ENCODE results near the gene NPTX1.

NPTX1 gene

DNA sequence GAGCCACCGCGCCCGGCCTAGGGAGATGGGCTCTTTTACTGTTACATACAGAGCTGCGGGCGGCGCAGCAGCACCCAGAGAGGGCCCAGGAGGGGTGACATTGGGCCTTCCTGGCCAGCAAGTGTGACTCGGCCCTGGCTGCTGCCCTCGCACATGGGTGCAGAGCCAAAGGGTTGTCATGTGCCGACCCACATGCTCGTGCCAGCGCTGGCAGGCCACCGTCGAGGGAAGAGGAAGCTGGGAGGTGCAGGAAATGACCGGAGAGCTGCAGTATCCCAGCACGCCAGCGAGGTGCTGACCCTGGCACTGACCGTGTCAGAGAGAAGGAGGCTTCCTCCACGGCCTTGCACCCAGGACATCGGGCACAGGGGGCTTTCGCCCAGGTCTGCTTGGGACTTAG, 53.4 kb downstream of the NPTX1 start:
- TF ChIP-seq SUZ12 (IDR thresholded peaks at IDR 0.05; ENCODE audit: extremely low read depth, insufficient read depth, insufficient read length) (no peak), ZNF274 (IDR thresholded peaks at IDR 0.05; ENCODE audit: low read depth, low read length) (no peak), YY1 (IDR thresholded peaks at IDR 0.05; ENCODE audit: insufficient read depth, insufficient read length) (no peak)
- peaks cover 21% of the 10 kb centered on the region for H3K4me1 ChIP-seq (ENCODE audit: insufficient read depth, insufficient read length)
- no peak overlapping the region for H3K9ac ChIP-seq (ENCODE audit: insufficient read length, low read depth)
- no peak overlapping the region for H3K4me3 ChIP-seq (ENCODE audit: insufficient read length, low read depth)
- H3K27me3 ChIP-seq (ENCODE audit: insufficient read depth, insufficient read length): no peaks in the 10 kb centered on the region
- H3K36me3 ChIP-seq (ENCODE audit: insufficient read depth, insufficient read length, low read length): peaks cover 23% of the 10 kb centered on the region
- DNase-seq (ENCODE audit: low read depth, low spot score): no peak
- H3K9me3 ChIP-seq (ENCODE audit: insufficient read depth, low read length): no peaks in the 10 kb centered on the region

DNA sequence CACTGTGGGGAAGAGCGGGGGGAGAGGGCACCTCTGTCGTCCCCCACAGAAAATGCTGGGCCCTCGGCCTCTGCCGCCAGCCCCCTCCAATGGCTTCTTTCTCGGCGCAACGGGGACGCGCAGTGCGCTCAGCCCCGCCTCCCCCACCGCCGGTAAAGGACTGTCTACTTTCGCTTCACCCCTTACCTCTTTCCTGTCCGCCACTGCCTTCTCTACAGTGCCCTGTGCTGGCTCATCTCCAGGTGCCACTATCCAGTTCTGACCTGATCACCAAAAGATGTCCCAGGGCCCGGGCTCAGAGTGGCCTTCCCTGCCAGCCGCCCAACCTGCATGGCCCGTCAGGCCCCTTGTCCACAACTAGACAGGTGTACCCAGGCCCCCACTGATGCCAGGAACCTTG, 54.1 kb downstream of the NPTX1 start:
- Histone ChIP-seq H3K27me3 (ENCODE audit: insufficient read depth, insufficient read length) (no peaks in the 10 kb centered on the region), H3K4me3 (ENCODE audit: insufficient read length, low read depth) (no peak overlapping the region), H3K36me3 (ENCODE audit: insufficient read depth, insufficient read length, low read length) (peaks cover 30% of the 10 kb centered on the region), H3K9ac (ENCODE audit: insufficient read length, low read depth) (no peak overlapping the region), H3K9me3 (ENCODE audit: insufficient read depth, low read length) (no peaks in the 10 kb centered on the region), H3K4me1 (ENCODE audit: insufficient read depth, insufficient read length) (peaks cover 15% of the 10 kb centered on the region)
- TF ChIP-seq YY1 (IDR thresholded peaks at IDR 0.05; ENCODE audit: insufficient read depth, insufficient read length) (no peak), ZNF274 (IDR thresholded peaks at IDR 0.05; ENCODE audit: low read depth, low read length) (no peak), SUZ12 (IDR thresholded peaks at IDR 0.05; ENCODE audit: extremely low read depth, insufficient read depth, insufficient read length) (no peak)
- no peak for DNase-seq (ENCODE audit: low read depth, low spot score)

GRCh38 chr17:80421381-80422090, 54.9 kb downstream of the NPTX1 start:
- Histone ChIP-seq H3K9ac (ENCODE audit: insufficient read length, low read depth) (no peak overlapping the region), H3K4me1 (ENCODE audit: insufficient read depth, insufficient read length) (peaks cover 10% of the 10 kb centered on the region)
- no peak for DNase-seq (ENCODE audit: low read depth, low spot score)

DNA sequence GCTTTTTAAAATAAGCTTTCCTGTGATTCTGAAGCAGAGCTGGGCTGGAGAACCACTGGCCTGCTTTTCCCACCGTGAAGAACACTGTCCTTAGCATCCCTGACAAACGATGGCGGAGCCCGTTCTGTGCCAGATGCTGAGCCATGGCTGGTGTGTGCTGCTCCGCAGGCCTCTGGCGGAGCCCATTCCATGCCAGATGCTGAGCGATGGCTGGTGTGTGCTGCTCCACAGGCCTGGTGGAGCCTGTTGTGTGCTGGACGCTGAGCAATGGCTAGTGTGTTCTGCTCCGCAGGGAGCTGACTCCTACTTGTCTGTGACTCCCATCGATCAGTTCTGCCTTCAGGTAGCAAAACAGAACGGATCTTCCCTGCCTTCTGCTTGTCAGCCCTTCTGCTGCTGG, 57.2 kb downstream of the NPTX1 start:
- H3K36me3 ChIP-seq (ENCODE audit: insufficient read depth, insufficient read length, low read length): peaks cover 36% of the 10 kb centered on the region
- no peak for DNase-seq (ENCODE audit: low read depth, low spot score)
- no peaks in the 10 kb centered on the region for H3K9me3 ChIP-seq (ENCODE audit: insufficient read depth, low read length)
- no peak for TF ChIP-seq ZNF274 (IDR thresholded peaks at IDR 0.05; ENCODE audit: low read depth, low read length)
- H3K9ac ChIP-seq (ENCODE audit: insufficient read length, low read depth): no peak overlapping the region
- H3K4me3 ChIP-seq (ENCODE audit: insufficient read length, low read depth): no peak overlapping the region
- H3K4me1 ChIP-seq (ENCODE audit: insufficient read depth, insufficient read length): peaks cover 4% of the 10 kb centered on the region
- peaks cover 7% of the 10 kb centered on the region for H3K27me3 ChIP-seq (ENCODE audit: insufficient read depth, insufficient read length)

More at GRCh38 chr17:80421381-80422090, 54.9 kb downstream of the NPTX1 start:
- H3K4me3 ChIP-seq (ENCODE audit: insufficient read length, low read depth): no peak overlapping the region
- peaks cover 36% of the 10 kb centered on the region for H3K36me3 ChIP-seq (ENCODE audit: insufficient read depth, insufficient read length, low read length)
- TF ChIP-seq ZNF274 (IDR thresholded peaks at IDR 0.05; ENCODE audit: low read depth, low read length) (no peak), YY1 (IDR thresholded peaks at IDR 0.05; ENCODE audit: insufficient read depth, insufficient read length) (no peak), SUZ12 (IDR thresholded peaks at IDR 0.05; ENCODE audit: extremely low read depth, insufficient read depth, insufficient read length) (no peak)
- no peaks in the 10 kb centered on the region for H3K9me3 ChIP-seq (ENCODE audit: insufficient read depth, low read length)
- H3K27me3 ChIP-seq (ENCODE audit: insufficient read depth, insufficient read length): no peaks in the 10 kb centered on the region

DNA sequence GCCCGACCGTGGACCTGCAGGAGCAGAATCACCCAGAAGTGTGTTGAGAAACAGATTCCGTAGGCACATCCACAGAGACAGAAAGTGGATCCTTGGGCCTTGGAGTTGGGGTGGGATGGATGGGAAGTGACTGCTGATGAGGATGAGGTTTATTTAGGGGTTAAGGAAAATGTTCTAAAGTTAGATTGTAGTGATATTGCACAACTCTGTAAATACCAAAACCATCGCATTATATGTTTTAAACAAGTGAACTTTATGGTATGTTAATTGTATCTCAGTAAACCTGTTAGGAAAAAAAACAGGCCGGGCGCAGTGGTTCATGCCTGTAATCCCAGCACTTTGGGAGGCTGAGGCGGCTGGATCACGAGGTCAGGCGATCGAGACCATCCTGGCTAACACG, 57.8 kb downstream of the NPTX1 start:
- Histone ChIP-seq H3K4me3 (ENCODE audit: insufficient read length, low read depth) (no peak overlapping the region), H3K4me1 (ENCODE audit: insufficient read depth, insufficient read length) (peaks cover 4% of the 10 kb centered on the region), H3K27me3 (ENCODE audit: insufficient read depth, insufficient read length) (peaks cover 14% of the 10 kb centered on the region), H3K9me3 (ENCODE audit: insufficient read depth, low read length) (no peaks in the 10 kb centered on the region), H3K9ac (ENCODE audit: insufficient read length, low read depth) (no peak overlapping the region), H3K36me3 (ENCODE audit: insufficient read depth, insufficient read length, low read length) (peaks cover 35% of the 10 kb centered on the region)
- TF ChIP-seq YY1 (IDR thresholded peaks at IDR 0.05; ENCODE audit: insufficient read depth, insufficient read length): no peak
- no peak for TF ChIP-seq SUZ12 (IDR thresholded peaks at IDR 0.05; ENCODE audit: extremely low read depth, insufficient read depth, insufficient read length)
- no peak for TF ChIP-seq ZNF274 (IDR thresholded peaks at IDR 0.05; ENCODE audit: low read depth, low read length)
- no peak for DNase-seq (ENCODE audit: low read depth, low spot score)

Data from NT2/D1 (cell line).